HUES64 (cell line): ENCODE data around the gene PPCS. TPM values are rescaled to one million over a fixed set of nuclear protein-coding genes. Genes with fewer than 3 reads are reported as not detected.

ENCODE experiments used
- H3K27ac ChIP-seq: 2 replicates; pipeline ENCODE4 v1.7.0; 2013; ENCODE audit warnings: low read depth, low read length, inconsistent platforms
- H3K27me3 ChIP-seq: 2 replicates; pipeline ENCODE4 v1.6.1; 2013; ENCODE audit warnings: mild to moderate bottlenecking, low read length; ENCODE audit not compliant: insufficient read depth
- H3K36me3 ChIP-seq: 2 replicates; pipeline ENCODE4 v1.6.1; 2013; ENCODE audit warnings: mild to moderate bottlenecking, low read length; ENCODE audit not compliant: insufficient read depth
- H3K4me1 ChIP-seq: 2 replicates; pipeline ENCODE4 v1.6.1; 2013; ENCODE audit warnings: mild to moderate bottlenecking, low read length, moderate library complexity; ENCODE audit not compliant: insufficient read depth
- H3K4me3 ChIP-seq: 2 replicates; pipeline ENCODE4 v1.5.1; 2013; ENCODE audit warnings: mild to moderate bottlenecking, low read length, moderate library complexity
- H3K9ac ChIP-seq: 2 replicates; pipeline ENCODE4 v1.6.1; 2013; ENCODE audit warnings: mild to moderate bottlenecking, low read depth, low read length
- H3K9me3 ChIP-seq: 2 replicates; pipeline ENCODE4 v1.6.1; 2013; ENCODE audit warnings: low read depth, low read length; ENCODE audit not compliant: insufficient read depth
- WGBS: fragments of 150-250, 120-280 bp; methylation state at CpG from one replicate; pipeline ENCODE4 v1.1.7; 2013; ENCODE audit warnings: missing lambda C conversion rate; 5-methylcytosine and 5-hydroxymethylcytosine counted together
- polyA plus RNA-seq, 2 experiments: library from polyadenylated mRNA; stranded (reverse); fragments of 50-300 nt; gene quantifications; one replicate each; pipeline ENCODE4 v1.2.3, GENCODE V29; 2013

The PPCS gene
- 21.0 TPM for polyA plus RNA-seq (2013, experiment 1 of 2)
- polyA plus RNA-seq (2013, experiment 2 of 2): 23.5 TPM

DNA sequence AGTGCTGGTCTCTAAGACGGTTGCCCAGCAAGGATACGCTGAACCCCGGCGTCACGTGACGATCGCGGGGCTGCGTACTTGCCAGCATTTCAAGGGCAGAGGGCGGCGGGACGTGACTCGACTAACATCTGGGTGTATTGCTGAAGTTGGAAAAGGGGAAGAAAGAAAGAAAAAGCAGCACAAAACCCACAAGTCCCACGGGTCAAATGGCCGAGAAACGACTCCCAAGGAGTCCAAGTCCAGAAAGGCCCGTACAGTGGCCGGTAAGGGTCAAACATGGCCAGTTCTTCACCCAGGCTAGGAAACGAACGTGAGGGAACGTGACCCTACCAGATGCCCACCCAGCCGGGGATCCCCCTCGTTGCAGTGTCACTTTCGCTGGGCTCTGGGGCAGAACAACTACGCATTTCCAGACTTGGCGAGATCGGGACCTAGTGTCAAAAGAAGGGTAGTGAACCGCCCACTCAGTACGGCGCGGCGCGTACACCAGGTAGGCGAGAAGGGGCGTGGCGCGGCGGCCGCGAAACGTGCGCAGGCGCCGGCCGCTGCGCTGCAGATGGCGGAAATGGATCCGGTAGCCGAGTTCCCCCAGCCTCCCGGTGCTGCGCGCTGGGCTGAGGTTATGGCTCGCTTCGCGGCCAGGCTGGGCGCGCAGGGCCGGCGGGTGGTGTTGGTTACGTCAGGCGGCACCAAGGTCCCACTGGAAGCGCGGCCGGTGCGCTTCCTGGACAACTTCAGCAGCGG, at the start of gene PPCS, which contains the start of gene ZMYND12:
TSS of gene PPCS (plus strand) at position 534 of the 744 bp plus-strand sequence. CDS start at position 557, 23 bp downstream.
TSS of gene ZMYND12 (minus strand) at position 13 of the 744 bp plus-strand sequence. CDS start 25 bp downstream, outside the sequence.
- Histone ChIP-seq H3K27me3 (no peaks in the 10 kb centered on the region), H3K4me3 (peak within 1 kb of the TSS; percentile 74), H3K9me3 (no peaks in the 10 kb centered on the region), H3K4me1 (peaks cover 7% of the 10 kb centered on the region; the same call in 1 of the 2 replicates), H3K27ac (peak within 1 kb of the TSS; percentile 87), H3K9ac (peak within 1 kb of the TSS; percentile 89), H3K36me3 (peaks cover 31% of the 10 kb centered on the region)
- WGBS: under 1% methylated on average over 66 of the region's 66 CpGs

DNA sequence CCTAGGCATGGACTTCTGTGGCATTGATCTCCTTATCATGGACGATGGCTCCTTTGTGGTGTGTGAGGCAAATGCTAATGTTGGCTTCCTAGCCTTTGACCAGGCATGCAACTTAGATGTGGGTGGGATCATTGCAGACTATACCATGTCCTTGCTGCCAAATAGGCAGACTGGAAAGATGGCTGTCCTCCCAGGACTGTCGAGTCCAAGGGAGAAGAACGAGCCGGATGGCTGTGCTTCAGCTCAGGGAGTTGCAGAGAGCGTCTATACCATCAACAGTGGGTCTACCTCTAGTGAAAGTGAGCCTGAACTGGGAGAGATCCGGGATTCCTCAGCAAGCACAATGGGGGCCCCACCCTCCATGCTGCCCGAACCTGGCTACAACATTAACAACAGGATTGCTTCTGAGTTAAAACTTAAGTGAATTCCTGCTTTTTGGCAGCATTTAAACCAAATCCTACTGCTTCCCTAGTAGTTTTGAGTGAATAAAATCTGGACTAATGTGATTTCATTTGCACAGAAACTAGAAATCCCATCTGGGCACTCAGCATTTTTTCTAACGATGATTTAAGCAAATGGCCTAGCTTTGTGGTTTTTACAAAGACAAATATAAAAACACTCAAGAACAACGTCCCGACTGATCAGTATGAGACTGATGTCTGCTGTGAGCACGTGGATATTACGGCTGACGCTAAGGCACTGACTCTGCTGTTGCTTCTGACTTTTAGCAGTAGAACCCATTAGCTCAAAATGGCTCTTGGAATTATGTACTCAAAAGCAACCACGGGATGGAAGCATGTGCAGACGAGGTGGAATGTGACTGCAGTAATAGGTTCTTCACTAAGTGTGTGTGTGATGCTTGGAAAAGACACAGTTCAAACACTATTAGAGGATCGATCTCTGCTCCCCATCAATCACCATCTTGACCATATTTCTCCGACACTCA, 41.5 kb upstream of the PPCS start:
- H3K36me3 ChIP-seq: peaks cover 2% of the 10 kb centered on the region; the same call in 1 of the 2 replicates
- H3K4me1 ChIP-seq: peaks cover 13% of the 10 kb centered on the region
- no peak overlapping the region for H3K4me3 ChIP-seq
- H3K9me3 ChIP-seq: no peaks in the 10 kb centered on the region
- H3K27ac ChIP-seq: no peak overlapping the region
- WGBS: 93% methylated on average over 16 of the region's 17 CpGs
- no peaks in the 10 kb centered on the region for H3K27me3 ChIP-seq
- no peak overlapping the region for H3K9ac ChIP-seq

DNA sequence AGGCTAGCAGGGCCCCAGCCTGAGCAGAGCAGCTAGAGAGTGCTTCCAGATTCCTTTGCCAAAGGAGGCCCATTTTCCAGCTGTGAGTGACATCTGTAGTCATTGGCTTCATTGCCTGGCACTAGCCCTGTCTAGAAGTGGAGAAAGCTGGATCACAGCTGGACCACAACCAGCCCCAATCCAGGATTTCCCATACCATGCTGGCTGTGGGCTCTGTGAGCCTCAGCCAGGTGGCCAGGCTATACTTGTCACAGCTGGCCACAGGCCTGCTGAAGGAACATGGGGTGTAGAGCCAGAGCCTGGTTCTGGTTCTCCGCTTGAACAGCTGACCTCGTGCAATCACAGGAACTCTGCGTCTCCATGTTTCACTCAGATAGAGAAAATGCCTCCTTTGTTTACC, 39.2 kb upstream of the PPCS start:
- no peak overlapping the region for H3K9ac ChIP-seq
- no peaks in the 10 kb centered on the region; the same call in 1 of the 2 replicates for H3K36me3 ChIP-seq
- no peak overlapping the region for H3K4me3 ChIP-seq
- 61% methylated on average over 3 of the region's 3 CpGs for WGBS
- H3K27me3 ChIP-seq: no peaks in the 10 kb centered on the region
- H3K27ac ChIP-seq: no peak overlapping the region
- peaks cover 13% of the 10 kb centered on the region for H3K4me1 ChIP-seq
- H3K9me3 ChIP-seq: no peaks in the 10 kb centered on the region

DNA sequence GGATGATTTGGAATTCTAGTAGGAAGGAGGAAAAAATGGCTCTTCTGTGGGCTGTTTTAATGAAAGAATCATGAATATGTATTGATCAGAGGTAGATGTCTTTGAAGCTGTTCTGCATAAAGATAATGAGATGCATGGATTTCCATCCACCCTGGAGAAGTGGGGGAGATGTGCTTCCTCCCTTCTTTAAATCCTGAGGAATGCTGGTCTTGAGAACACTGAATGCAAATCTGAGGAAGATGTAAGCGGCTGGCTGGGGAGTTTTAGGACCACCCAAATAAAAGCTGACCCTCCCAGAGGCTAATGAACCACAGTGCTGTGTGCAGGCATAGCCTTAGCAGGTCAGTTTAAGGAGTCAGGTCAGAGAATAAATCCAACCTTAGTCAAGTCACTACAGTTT, 37.8 kb upstream of the PPCS start:
- no peaks in the 10 kb centered on the region for H3K9me3 ChIP-seq
- no peak overlapping the region; the same call in 1 of the 2 replicates for H3K27ac ChIP-seq
- no peak overlapping the region for H3K4me3 ChIP-seq
- H3K36me3 ChIP-seq: no peaks in the 10 kb centered on the region; the same call in 1 of the 2 replicates
- 63% methylated on average over 1 of the region's 1 CpG for WGBS
- H3K27me3 ChIP-seq: no peaks in the 10 kb centered on the region
- peaks cover 13% of the 10 kb centered on the region for H3K4me1 ChIP-seq
- H3K9ac ChIP-seq: no peak overlapping the region

DNA sequence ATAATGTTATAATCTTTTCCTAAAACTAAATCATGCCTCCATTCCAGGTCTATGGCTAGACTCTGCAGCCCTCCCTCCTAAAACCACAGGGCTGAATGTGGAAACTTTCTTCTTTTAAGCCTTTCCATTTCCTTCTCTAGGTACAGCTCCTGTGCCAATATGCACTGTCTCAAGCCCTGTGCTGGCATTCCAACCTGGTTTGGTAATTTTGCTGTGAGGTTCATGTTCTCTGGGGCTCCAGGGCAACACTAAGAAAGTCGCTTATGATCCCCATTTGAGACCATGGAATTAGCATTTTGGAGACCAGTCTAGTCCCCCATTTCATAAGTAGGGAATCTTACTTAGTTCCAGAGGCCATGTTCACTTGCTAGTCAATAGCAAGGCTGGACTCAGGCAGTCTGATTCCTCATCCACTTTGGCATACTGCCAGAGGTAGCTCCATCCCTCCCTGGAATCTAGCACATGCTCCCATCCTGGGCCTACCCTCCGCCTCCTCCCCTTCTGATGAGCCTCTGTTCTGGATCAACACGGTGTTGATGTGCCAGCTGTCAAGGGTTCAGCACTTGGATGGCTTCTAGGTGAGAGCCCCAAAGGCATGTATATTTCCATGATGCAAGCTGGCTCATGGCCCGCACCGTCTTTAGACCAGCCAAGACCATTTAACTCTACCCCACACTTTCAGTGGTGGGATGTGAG, 37.1 kb upstream of the PPCS start:
- Histone ChIP-seq H3K4me3 (no peak overlapping the region), H3K9ac (no peak overlapping the region), H3K36me3 (no peaks in the 10 kb centered on the region; the same call in 1 of the 2 replicates), H3K27ac (no peak overlapping the region), H3K9me3 (no peaks in the 10 kb centered on the region), H3K27me3 (no peaks in the 10 kb centered on the region), H3K4me1 (peaks cover 13% of the 10 kb centered on the region)
- WGBS: 91% methylated on average over 5 of the region's 5 CpGs

DNA sequence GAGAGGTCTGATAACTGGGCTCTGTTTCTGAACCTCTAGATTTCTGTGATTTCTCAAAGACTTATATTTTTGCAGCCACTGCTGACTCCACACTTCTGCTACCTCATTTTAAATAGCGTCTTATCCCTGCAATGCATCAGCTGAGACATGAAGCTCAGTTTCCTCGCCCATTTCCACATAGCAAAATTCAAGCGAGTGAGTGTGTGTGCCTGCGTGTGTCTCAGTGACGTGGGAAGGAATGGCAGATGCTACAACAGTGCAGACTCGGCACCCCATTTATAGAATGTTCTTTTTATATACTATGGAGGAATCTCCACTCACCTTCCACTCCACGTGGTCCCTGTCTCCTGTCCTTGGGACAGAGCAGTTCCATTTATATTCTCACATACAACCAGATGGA, 36.2 kb upstream of the PPCS start:
- H3K4me3 ChIP-seq: no peak overlapping the region
- H3K4me1 ChIP-seq: peaks cover 13% of the 10 kb centered on the region
- no peak overlapping the region for H3K9ac ChIP-seq
- no peaks in the 10 kb centered on the region for H3K27me3 ChIP-seq
- H3K27ac ChIP-seq: no peak overlapping the region
- no peaks in the 10 kb centered on the region for H3K9me3 ChIP-seq
- WGBS: 93% methylated on average over 6 of the region's 7 CpGs
- H3K36me3 ChIP-seq: no peaks in the 10 kb centered on the region; the same call in 1 of the 2 replicates

DNA sequence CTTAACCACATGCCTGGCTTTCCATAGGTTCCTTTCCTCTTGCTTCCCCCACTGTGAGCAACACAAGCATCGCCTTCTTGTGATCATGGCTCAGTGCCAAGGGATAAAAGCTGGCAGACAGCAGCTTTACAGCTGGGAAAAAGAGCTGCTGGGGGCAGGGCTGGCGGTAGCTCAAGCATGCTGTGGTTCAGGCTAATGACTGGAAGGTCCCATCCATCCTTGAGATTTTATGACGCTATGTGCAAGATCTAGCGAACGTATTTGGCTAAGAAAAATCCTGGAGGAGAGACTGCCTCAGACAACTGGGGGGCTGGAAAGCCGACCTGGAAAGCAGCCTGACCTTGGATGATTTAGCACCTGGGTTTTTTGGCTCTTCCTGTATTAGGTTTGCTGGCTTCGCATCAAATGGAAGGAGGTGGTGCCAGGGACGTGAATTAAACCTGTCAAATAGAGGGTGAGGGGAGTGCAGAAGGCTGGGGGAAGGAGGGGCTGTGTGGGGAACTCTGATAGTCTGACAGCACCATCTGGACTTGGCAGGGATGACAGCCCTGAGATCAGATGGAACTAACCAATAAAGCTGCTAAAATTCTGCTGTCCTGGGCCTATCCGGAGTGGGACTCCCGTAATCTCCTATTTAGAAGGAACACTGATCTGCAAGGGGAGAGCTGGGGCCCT, 35.3 kb upstream of the PPCS start:
- Histone ChIP-seq H3K4me3 (no peak overlapping the region), H3K9me3 (no peaks in the 10 kb centered on the region), H3K27ac (no peak overlapping the region), H3K9ac (no peak overlapping the region), H3K36me3 (no peaks in the 10 kb centered on the region), H3K4me1 (peaks cover 13% of the 10 kb centered on the region), H3K27me3 (no peaks in the 10 kb centered on the region)
- 85% methylated on average over 10 of the region's 10 CpGs for WGBS

DNA sequence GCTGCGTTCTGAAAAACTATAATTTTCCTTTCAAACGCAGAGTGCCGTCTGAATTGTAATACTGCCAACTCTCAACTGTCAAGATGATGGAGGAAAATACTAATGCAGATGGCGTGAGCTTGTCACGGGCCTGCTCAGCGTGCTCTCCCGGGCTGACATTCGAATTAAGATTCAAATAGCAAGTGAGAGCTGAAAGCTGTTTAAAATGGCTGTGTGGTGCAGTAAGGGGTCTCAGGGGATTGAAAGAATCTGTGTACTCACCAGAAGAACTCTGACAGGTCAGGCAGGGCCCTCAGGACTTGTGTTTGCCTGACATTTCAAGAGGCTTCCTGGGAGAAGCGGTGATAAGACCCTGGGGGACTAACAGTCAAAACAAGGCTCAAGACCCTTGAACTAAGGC, 33.6 kb upstream of the PPCS start:
- Histone ChIP-seq H3K9ac (no peak overlapping the region), H3K4me3 (no peak overlapping the region), H3K9me3 (no peaks in the 10 kb centered on the region), H3K27ac (no peak overlapping the region), H3K36me3 (no peaks in the 10 kb centered on the region), H3K4me1 (peaks cover 13% of the 10 kb centered on the region), H3K27me3 (no peaks in the 10 kb centered on the region)
- WGBS: 80% methylated on average over 9 of the region's 9 CpGs

DNA sequence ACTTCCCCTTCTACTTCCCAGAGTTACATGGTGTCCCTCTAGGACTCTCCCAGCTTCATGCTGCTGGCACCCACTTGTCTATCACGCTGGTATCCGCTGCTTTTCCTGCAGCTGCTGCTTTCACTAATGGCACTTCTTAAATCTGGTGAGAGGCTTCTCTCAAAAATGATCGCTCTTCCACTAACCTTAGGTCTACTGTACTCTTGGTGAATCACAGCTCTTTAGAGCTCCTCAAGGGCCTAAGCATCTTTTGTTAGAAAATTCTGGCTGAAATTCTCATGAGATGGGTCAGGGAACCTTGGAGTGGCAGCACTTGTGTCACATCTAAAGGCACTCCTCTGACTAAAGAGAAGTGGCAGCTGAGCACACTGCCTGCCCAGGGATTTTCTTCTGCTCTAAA, 32.7 kb upstream of the PPCS start:
- H3K4me3 ChIP-seq: no peak overlapping the region
- no peaks in the 10 kb centered on the region for H3K36me3 ChIP-seq
- no peaks in the 10 kb centered on the region for H3K27me3 ChIP-seq
- peaks cover 5% of the 10 kb centered on the region for H3K4me1 ChIP-seq
- H3K9me3 ChIP-seq: no peaks in the 10 kb centered on the region
- no peak overlapping the region for H3K27ac ChIP-seq
- H3K9ac ChIP-seq: no peak overlapping the region
- WGBS: 92% methylated on average over 3 of the region's 3 CpGs

DNA sequence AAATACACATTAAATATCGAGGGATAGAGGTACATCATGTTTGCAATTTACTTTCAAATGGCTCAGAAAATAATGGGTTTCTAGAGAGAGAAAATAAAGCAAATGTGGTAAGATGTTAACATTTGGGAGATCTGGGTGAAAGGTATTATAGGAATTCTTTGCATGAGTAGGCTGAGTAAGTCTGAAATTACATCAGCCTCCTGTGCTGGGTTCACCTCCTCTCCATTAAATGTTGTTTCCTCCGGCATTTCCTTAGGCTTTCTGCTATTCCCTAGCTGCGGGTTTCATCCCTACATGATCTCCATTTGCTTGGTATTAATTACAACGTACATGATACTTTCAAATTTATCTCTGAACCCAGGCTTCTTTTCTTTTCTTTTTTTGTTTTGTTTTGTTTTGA, 32.1 kb upstream of the PPCS start:
- H3K4me1 ChIP-seq: no peaks in the 10 kb centered on the region; the same call in 1 of the 2 replicates
- no peak overlapping the region for H3K27ac ChIP-seq
- no peaks in the 10 kb centered on the region for H3K36me3 ChIP-seq
- H3K9ac ChIP-seq: no peak overlapping the region
- H3K4me3 ChIP-seq: no peak overlapping the region
- no peaks in the 10 kb centered on the region for H3K9me3 ChIP-seq
- WGBS: 95% methylated on average over 4 of the region's 4 CpGs
- no peaks in the 10 kb centered on the region for H3K27me3 ChIP-seq
